ENCODE results near the gene PAM16.

Gene PAM16

GRCh38 chr16:4370570-4371356 is 19.6 kb upstream of the PAM16 start:
- H3K4me3 ChIP-seq (ENCODE audit: low read depth in 1 of 5, low read length in 5 of 5), result peak overlapping the region in 1 of 5 donors; percentile 36
- H3K4me1 ChIP-seq (ENCODE audit: control insufficient read depth in 5 of 5, insufficient read depth in 5 of 5, low read length in 5 of 5), result peaks cover 0 to 66% (median 55%) of the 10 kb centered on the region in 5 donors
- H3K9ac ChIP-seq (ENCODE audit: low read length in 5 of 5), result peak overlapping the region in 4 of 5 donors; percentile 31 to 82 (median 56)

GRCh38 chr16:4370151-4370550 is 19.0 kb upstream of the PAM16 start:
- Histone ChIP-seq H3K4me3 (ENCODE audit: low read depth in 1 of 5, low read length in 5 of 5) (no peak overlapping the region), H3K27me3 (ENCODE audit: control insufficient read depth in 5 of 5, insufficient read depth in 4 of 5, low read length in 5 of 5) (no peaks in the 10 kb centered on the region), H3K9me3 (ENCODE audit: control insufficient read depth in 5 of 5, low read length in 5 of 5) (no peaks in the 10 kb centered on the region), H3K4me1 (ENCODE audit: control insufficient read depth in 5 of 5, insufficient read depth in 5 of 5, low read length in 5 of 5) (peaks cover 0 to 60% (median 50%) of the 10 kb centered on the region in 5 donors), H3K27ac (ENCODE audit: low read depth, low read length) (peak overlapping the region; percentile 94), H3K36me3 (ENCODE audit: control insufficient read depth in 5 of 5, insufficient read depth in 5 of 5, low read length in 5 of 5) (peaks cover 0 to 16% (median 5%) of the 10 kb centered on the region in 5 donors), H3K9ac (ENCODE audit: low read length in 5 of 5) (peak overlapping the region in 3 of 5 donors; percentile 37 to 75 (median 63))

More at GRCh38 chr16:4370570-4371356, 19.6 kb upstream of the PAM16 start:
- Histone ChIP-seq H3K9me3 (ENCODE audit: control insufficient read depth in 5 of 5, low read length in 5 of 5) (no peaks in the 10 kb centered on the region), H3K36me3 (ENCODE audit: control insufficient read depth in 5 of 5, insufficient read depth in 5 of 5, low read length in 5 of 5) (peaks cover 0 to 10% (median 4%) of the 10 kb centered on the region in 5 donors), H3K27me3 (ENCODE audit: control insufficient read depth in 5 of 5, insufficient read depth in 4 of 5, low read length in 5 of 5) (no peaks in the 10 kb centered on the region), H3K27ac (ENCODE audit: low read depth, low read length) (peak overlapping the region; percentile 94)

GRCh38 chr16:4369007-4369733 is 18.0 kb upstream of the PAM16 start:
- no peaks in the 10 kb centered on the region for H3K27me3 ChIP-seq (ENCODE audit: control insufficient read depth in 5 of 5, insufficient read depth in 4 of 5, low read length in 5 of 5)
- H3K4me3 ChIP-seq (ENCODE audit: low read depth in 1 of 5, low read length in 5 of 5), result no peak overlapping the region
- no peaks in the 10 kb centered on the region for H3K9me3 ChIP-seq (ENCODE audit: control insufficient read depth in 5 of 5, low read length in 5 of 5)
- H3K4me1 ChIP-seq (ENCODE audit: control insufficient read depth in 5 of 5, insufficient read depth in 5 of 5, low read length in 5 of 5), result peaks cover 0 to 50% (median 40%) of the 10 kb centered on the region in 5 donors
- H3K27ac ChIP-seq (ENCODE audit: low read depth, low read length), result peak overlapping the region; percentile 94
- peaks cover 0 to 26% (median 15%) of the 10 kb centered on the region in 5 donors for H3K36me3 ChIP-seq (ENCODE audit: control insufficient read depth in 5 of 5, insufficient read depth in 5 of 5, low read length in 5 of 5)
- peak overlapping the region in 1 of 5 donors; percentile 10 for H3K9ac ChIP-seq (ENCODE audit: low read length in 5 of 5)

- no peaks in the 10 kb centered on the region for H3K27me3 ChIP-seq (ENCODE audit: control insufficient read depth in 5 of 5, insufficient read depth in 4 of 5, low read length in 5 of 5)
- H3K9ac ChIP-seq (ENCODE audit: low read length in 5 of 5), result no peak overlapping the region
- H3K27ac ChIP-seq (ENCODE audit: low read depth, low read length), result no peak overlapping the region
- H3K4me1 ChIP-seq (ENCODE audit: control insufficient read depth in 5 of 5, insufficient read depth in 5 of 5, low read length in 5 of 5), result peaks cover 0 to 41% (median 29%) of the 10 kb centered on the region in 5 donors
- H3K36me3 ChIP-seq (ENCODE audit: control insufficient read depth in 5 of 5, insufficient read depth in 5 of 5, low read length in 5 of 5), result peaks cover 0 to 37% (median 17%) of the 10 kb centered on the region in 5 donors
- H3K4me3 ChIP-seq (ENCODE audit: low read depth in 1 of 5, low read length in 5 of 5), result no peak overlapping the region
- no peaks in the 10 kb centered on the region for H3K9me3 ChIP-seq (ENCODE audit: control insufficient read depth in 5 of 5, low read length in 5 of 5)
These were observed 16.3 kb upstream of the PAM16 start for GRCh38 chr16:4367393-4367856.

- Histone ChIP-seq H3K4me1 (ENCODE audit: control insufficient read depth in 5 of 5, insufficient read depth in 5 of 5, low read length in 5 of 5) (peaks cover 0 to 31% (median 20%) of the 10 kb centered on the region in 5 donors), H3K36me3 (ENCODE audit: control insufficient read depth in 5 of 5, insufficient read depth in 5 of 5, low read length in 5 of 5) (peaks cover 0 to 51% (median 28%) of the 10 kb centered on the region in 5 donors), H3K9ac (ENCODE audit: low read length in 5 of 5) (no peak overlapping the region), H3K9me3 (ENCODE audit: control insufficient read depth in 5 of 5, low read length in 5 of 5) (no peaks in the 10 kb centered on the region), H3K27ac (ENCODE audit: low read depth, low read length) (no peak overlapping the region), H3K27me3 (ENCODE audit: control insufficient read depth in 5 of 5, insufficient read depth in 4 of 5, low read length in 5 of 5) (no peaks in the 10 kb centered on the region), H3K4me3 (ENCODE audit: low read depth in 1 of 5, low read length in 5 of 5) (no peak overlapping the region)
These were observed 14.9 kb upstream of the PAM16 start for GRCh38 chr16:4366016-4366415.

- H3K9ac ChIP-seq (ENCODE audit: low read length in 5 of 5), result no peak overlapping the region
- H3K9me3 ChIP-seq (ENCODE audit: control insufficient read depth in 5 of 5, low read length in 5 of 5), result no peaks in the 10 kb centered on the region
- H3K36me3 ChIP-seq (ENCODE audit: control insufficient read depth in 5 of 5, insufficient read depth in 5 of 5, low read length in 5 of 5), result peaks cover 0 to 55% (median 28%) of the 10 kb centered on the region in 5 donors
- H3K4me3 ChIP-seq (ENCODE audit: low read depth in 1 of 5, low read length in 5 of 5), result no peak overlapping the region
- H3K4me1 ChIP-seq (ENCODE audit: control insufficient read depth in 5 of 5, insufficient read depth in 5 of 5, low read length in 5 of 5), result peaks cover 0 to 27% (median 17%) of the 10 kb centered on the region in 5 donors
- H3K27ac ChIP-seq (ENCODE audit: low read depth, low read length), result no peak overlapping the region
- H3K27me3 ChIP-seq (ENCODE audit: control insufficient read depth in 5 of 5, insufficient read depth in 4 of 5, low read length in 5 of 5), result no peaks in the 10 kb centered on the region
These were observed 14.5 kb upstream of the PAM16 start for GRCh38 chr16:4365615-4366014.

- Histone ChIP-seq H3K27ac (ENCODE audit: low read depth, low read length) (no peak overlapping the region), H3K9me3 (ENCODE audit: control insufficient read depth in 5 of 5, low read length in 5 of 5) (no peaks in the 10 kb centered on the region)
These were observed 13.9 kb upstream of the PAM16 start for GRCh38 chr16:4365014-4365406.

GRCh38 chr16:4364196-4365013 is 13.3 kb upstream of the PAM16 start:
- peaks cover 0 to 19% (median 12%) of the 10 kb centered on the region in 5 donors for H3K4me1 ChIP-seq (ENCODE audit: control insufficient read depth in 5 of 5, insufficient read depth in 5 of 5, low read length in 5 of 5)
- H3K27ac ChIP-seq (ENCODE audit: low read depth, low read length), result no peak overlapping the region
- no peaks in the 10 kb centered on the region for H3K9me3 ChIP-seq (ENCODE audit: control insufficient read depth in 5 of 5, low read length in 5 of 5)
- peaks cover 0 to 63% (median 34%) of the 10 kb centered on the region in 5 donors for H3K36me3 ChIP-seq (ENCODE audit: control insufficient read depth in 5 of 5, insufficient read depth in 5 of 5, low read length in 5 of 5)
- no peak overlapping the region for H3K9ac ChIP-seq (ENCODE audit: low read length in 5 of 5)
- no peaks in the 10 kb centered on the region for H3K27me3 ChIP-seq (ENCODE audit: control insufficient read depth in 5 of 5, insufficient read depth in 4 of 5, low read length in 5 of 5)
- no peak overlapping the region for H3K4me3 ChIP-seq (ENCODE audit: low read depth in 1 of 5, low read length in 5 of 5)

More at GRCh38 chr16:4365014-4365406, 13.9 kb upstream of the PAM16 start:
- no peaks in the 10 kb centered on the region for H3K27me3 ChIP-seq (ENCODE audit: control insufficient read depth in 5 of 5, insufficient read depth in 4 of 5, low read length in 5 of 5)
- H3K4me3 ChIP-seq (ENCODE audit: low read depth in 1 of 5, low read length in 5 of 5), result no peak overlapping the region
- H3K36me3 ChIP-seq (ENCODE audit: control insufficient read depth in 5 of 5, insufficient read depth in 5 of 5, low read length in 5 of 5), result peaks cover 0 to 60% (median 33%) of the 10 kb centered on the region in 5 donors
- no peak overlapping the region for H3K9ac ChIP-seq (ENCODE audit: low read length in 5 of 5)
- H3K4me1 ChIP-seq (ENCODE audit: control insufficient read depth in 5 of 5, insufficient read depth in 5 of 5, low read length in 5 of 5), result peaks cover 0 to 21% (median 12%) of the 10 kb centered on the region in 5 donors

- Histone ChIP-seq H3K9ac (ENCODE audit: low read length in 5 of 5) (no peak overlapping the region), H3K27me3 (ENCODE audit: control insufficient read depth in 5 of 5, insufficient read depth in 4 of 5, low read length in 5 of 5) (no peaks in the 10 kb centered on the region), H3K9me3 (ENCODE audit: control insufficient read depth in 5 of 5, low read length in 5 of 5) (no peaks in the 10 kb centered on the region), H3K27ac (ENCODE audit: low read depth, low read length) (no peak overlapping the region), H3K4me3 (ENCODE audit: low read depth in 1 of 5, low read length in 5 of 5) (no peak overlapping the region), H3K36me3 (ENCODE audit: control insufficient read depth in 5 of 5, insufficient read depth in 5 of 5, low read length in 5 of 5) (peaks cover 0 to 80% (median 38%) of the 10 kb centered on the region in 5 donors), H3K4me1 (ENCODE audit: control insufficient read depth in 5 of 5, insufficient read depth in 5 of 5, low read length in 5 of 5) (peaks cover 0 to 8% (median 6%) of the 10 kb centered on the region in 5 donors)
These were observed 11.5 kb upstream of the PAM16 start for GRCh38 chr16:4362476-4363135.

Data from subcutaneous abdominal adipose tissue (tissue), 5 donors.